HG03571 (cell line): ENCODE measurements around the gene ATXN1L.
"Not testable (repeated sequence)": the region's sequence is repeated elsewhere in the genome, so short reads cannot be mapped to it uniquely, and the experiment has no call there.

ENCODE experiments used
- ATAC-seq: cut with Tn5 transposase; IDR thresholded peaks from one replicate; pipeline ENCODE4 v1.9.1; 2021; ENCODE audit not compliant: unreplicated experiment

ATXN1L gene

GRCh38 chr16:71845639-71846430, at the start of gene ATXN1L:
Gene ATXN1L, plus strand, starts transcription at chr16:71845976. Its CDS starts 3,765 bp downstream, at chr16:71849741.
- peak; percentile 64 for ATAC-seq

GRCh38 chr16:71796501-71797097, 49.2 kb upstream of the ATXN1L start:
- ATAC-seq, result no peak

GRCh38 chr16:71803305-71803690, 42.5 kb upstream of the ATXN1L start:
- ATAC-seq, result no peak

- ATAC-seq, result peak; percentile 21
These were observed 37.7 kb upstream of the ATXN1L start for GRCh38 chr16:71807905-71808592.

GRCh38 chr16:71808593-71809459, 37.0 kb upstream of the ATXN1L start, which contains the start of gene AP1G1:
Gene AP1G1, minus strand, starts transcription at chr16:71808834. Its CDS starts 19,355 bp downstream, at chr16:71789479.
- ATAC-seq, result peak; percentile 71

- not testable (repeated sequence) for ATAC-seq
These were observed 35.6 kb upstream of the ATXN1L start for GRCh38 chr16:71810155-71810530.

GRCh38 chr16:71811261-71811803, 34.4 kb upstream of the ATXN1L start:
- ATAC-seq, result no peak

GRCh38 chr16:71817155-71817500, 28.6 kb upstream of the ATXN1L start:
- ATAC-seq, result peak; percentile 5

GRCh38 chr16:71826533-71827017, 19.2 kb upstream of the ATXN1L start:
- no peak for ATAC-seq

- ATAC-seq, result no peak
These were observed 15.4 kb upstream of the ATXN1L start for GRCh38 chr16:71830359-71830758.

GRCh38 chr16:71831698-71832097, 14.1 kb upstream of the ATXN1L start:
- ATAC-seq, result not testable (repeated sequence)

GRCh38 chr16:71832112-71832511, 13.7 kb upstream of the ATXN1L start:
- ATAC-seq, result not testable (repeated sequence)

GRCh38 chr16:71834291-71834690, 11.5 kb upstream of the ATXN1L start:
- no peak for ATAC-seq

- ATAC-seq, result no peak
These were observed 8.6 kb upstream of the ATXN1L start for GRCh38 chr16:71837150-71837549.

GRCh38 chr16:71840052-71840451, 5.7 kb upstream of the ATXN1L start:
- no peak for ATAC-seq

GRCh38 chr16:71843572-71843971, 2.2 kb upstream of the ATXN1L start:
- no peak for ATAC-seq

- ATAC-seq, result no peak
These were observed 655 bp downstream of the ATXN1L start for GRCh38 chr16:71846431-71846830.

GRCh38 chr16:71847096-71847495, 1.3 kb downstream of the ATXN1L start:
- no peak for ATAC-seq

- no peak for ATAC-seq
These were observed 2.8 kb downstream of the ATXN1L start for GRCh38 chr16:71848622-71849021.

- no peak for ATAC-seq
These were observed 6.0 kb downstream of the ATXN1L start for GRCh38 chr16:71851746-71852145.

GRCh38 chr16:71852158-71852557, 6.4 kb downstream of the ATXN1L start:
- no peak for ATAC-seq
